Peyer's patch (tissue), 4 donors: ENCODE measurements around the gene TMEM100.

Source experiments
- CTCF ChIP-seq, 6 experiments: fragments of 450-650 bp in 4 of 6; fragments of 200-600 bp in 2 of 6; sonication (generic) in 1 of 6; IDR thresholded peaks; one replicate each; pipeline ENCODE4 v1.5.1; 2017 to 2019; ENCODE audit warnings: antibody characterized with exemption in 6 of 6, mild to moderate bottlenecking in 3 of 6, moderate library complexity in 1 of 6
- POLR2A ChIP-seq, 2 donors: fragments of 450-650 bp; IDR thresholded peaks; one replicate each; pipeline ENCODE4 v1.5.1; 2017; ENCODE audit warnings: antibody characterized with exemption in 2 of 2, mild to moderate bottlenecking in 2 of 2, moderate library complexity in 2 of 2

GRCh38 chr17:55730380-55730779 is 7.7 kb upstream of the TMEM100 start:
- no peak for TF ChIP-seq CTCF (IDR thresholded peaks at IDR 0.05)
- TF ChIP-seq POLR2A (IDR thresholded peaks at IDR 0.05) = no peak
